HepG2 (cell line): ENCODE results near the gene DDX1. TPM values are rescaled to one million over a fixed set of nuclear protein-coding genes. Genes with fewer than 3 reads are reported as not detected.

Source experiments
- ATAC-seq: fragments of 200-7000 bp; cut with Tn5 transposase; 3 replicates; pipeline ENCODE4 v1.9.1; 2020; ENCODE audit warnings: mild to moderate bottlenecking, moderate library complexity
- BruUV-seq: library from RNA; stranded (reverse); fragments of 400-500 nt; replicated peaks from 2 replicates; lab custom pipeline; 2021; lab: Mats Ljungman, UMichigan
- CTCF ChIA-PET: fragments of 300-600 bp; formaldehyde crosslinking; extraction: SDS; loops from one replicate; lab custom pipeline; 2021; ENCODE audit warnings: low total read pairs, inconsistent platforms, low intra/inter-chr PET ratio; lab: Yijun Ruan, JAX
- POLR2A ChIA-PET: fragments of 350-600 bp; sonication (Branson Sonifier 250); formaldehyde crosslinking; loops from one replicate; lab custom pipeline; 2020; ENCODE audit warnings: antibody characterized with exemption, inconsistent platforms; lab: Yijun Ruan, JAX
- DNase-seq: peaks from one replicate; pipeline ENCODE4 v3.0.0-alpha.2; 2015; ENCODE audit warnings: low spot score
- FAIRE-seq: peaks from 3 replicates; lab custom pipeline; 2011; peaks lifted over from hg19 to GRCh38; lab: Jason Lieb, UNC
- H2AFZ ChIP-seq: one replicate; pipeline ENCODE4 v1.6.1; 2011; ENCODE audit warnings: low read length, inconsistent platforms
- H3K27ac ChIP-seq: fragments of 300-600 bp; 3 replicates; pipeline ENCODE4 v1.8.0; 2011; ENCODE audit warnings: mixed run types, mild to moderate bottlenecking, mixed read lengths, low read length, inconsistent platforms; ENCODE audit not compliant: insufficient read depth; ENCODE audit errors: extremely low read length
- H3K27me3 ChIP-seq, 2 experiments: fragments of 200-600 bp in 1 of 2; 2 replicates in 1 of 2; 3 replicates in 1 of 2; pipeline versions ENCODE4 v1.6.0 to v1.8.0; 2011; ENCODE audit warnings: low read length in 2 of 2, mild to moderate bottlenecking in 2 of 2, moderate library complexity in 2 of 2, inconsistent platforms in 1 of 2; ENCODE audit not compliant: insufficient read depth in 2 of 2, control insufficient read depth in 1 of 2
- H3K36me3 ChIP-seq, 2 experiments: fragments of 200-600 bp in 1 of 2; replicated peaks in 1 of 2; 2 replicates in 1 of 2; 3 replicates in 1 of 2; pipeline versions ENCODE4 v1.5.1 to v1.8.0; 2011; ENCODE audit warnings: low read length in 2 of 2, inconsistent platforms in 1 of 2; ENCODE audit not compliant: insufficient read depth in 2 of 2, control insufficient read depth in 1 of 2
- H3K4me1 ChIP-seq: 2 replicates; pipeline ENCODE4 v1.5.1; 2012; ENCODE audit warnings: low read length, inconsistent platforms; ENCODE audit not compliant: insufficient read depth
- H3K4me2 ChIP-seq: 2 replicates; pipeline ENCODE4 v1.6.0; 2011; ENCODE audit warnings: low read depth, low read length, inconsistent platforms
- H3K4me3 ChIP-seq, 3 experiments: fragments of 200-600 bp in 1 of 3; sonication (generic), shearing (Covaris generic) in 1 of 3; replicated peaks in 1 of 3; 2 replicates each; pipeline ENCODE4 v1.5.1; 2011 to 2016; ENCODE audit warnings: low read length in 3 of 3, inconsistent platforms in 2 of 3, low read depth in 2 of 3, mild to moderate bottlenecking in 2 of 3, control low read depth in 1 of 3, mixed read lengths in 1 of 3; ENCODE audit not compliant: insufficient read depth in 1 of 3
- H3K79me2 ChIP-seq: one replicate; pipeline ENCODE4 v1.6.1; 2011; ENCODE audit warnings: low read length, inconsistent platforms; ENCODE audit not compliant: insufficient read depth
- H3K9ac ChIP-seq: 2 replicates; pipeline ENCODE4 v1.6.0; 2011; ENCODE audit warnings: mild to moderate bottlenecking, low read depth, low read length, inconsistent platforms; ENCODE audit not compliant: insufficient read depth
- H3K9me3 ChIP-seq: 2 replicates; pipeline ENCODE4 v1.5.1; 2012; ENCODE audit warnings: mild to moderate bottlenecking, low read length
- H4K20me1 ChIP-seq: 2 replicates; pipeline ENCODE4 v1.6.0; 2011; ENCODE audit warnings: inconsistent platforms, mild to moderate bottlenecking, low read length, moderate library complexity; ENCODE audit not compliant: insufficient read depth
- ATF1 ChIP-seq: IDR thresholded peaks from 2 replicates; pipeline ENCODE4 v1.6.1; 2016; ENCODE audit warnings: mild to moderate bottlenecking, control low read depth
- CENPX ChIP-seq: sonication (generic); formaldehyde crosslinking; IDR thresholded peaks from 2 replicates; pipeline ENCODE4 v1.9.0; 2021; ENCODE audit warnings: mild to moderate bottlenecking, missing genetic modification reagents, moderate library complexity
- HMG20B ChIP-seq: conservative IDR thresholded peaks from 2 replicates; pipeline ENCODE4 v1.6.1; 2016; ENCODE audit warnings: missing genetic modification reagents, missing compliant biosample characterization
- KDM5A ChIP-seq: fragments of 200-600 bp; sonication (generic); IDR thresholded peaks from 2 replicates; pipeline ENCODE4 v1.7.0; 2018; ENCODE audit warnings: antibody characterized with exemption, mild to moderate bottlenecking, low read length, borderline replicate concordance
- KDM5B ChIP-seq: sonication (generic); formaldehyde crosslinking; IDR thresholded peaks from 2 replicates; pipeline ENCODE4 v1.4.0; 2020; ENCODE audit warnings: missing genetic modification reagents, mild to moderate bottlenecking, borderline replicate concordance
- KLF12 ChIP-seq: sonication (generic); formaldehyde crosslinking; IDR thresholded peaks from 2 replicates; pipeline ENCODE4 v1.4.0; 2020; ENCODE audit warnings: missing genetic modification reagents, borderline replicate concordance
- REPIN1 ChIP-seq: sonication (generic); formaldehyde crosslinking; IDR thresholded peaks from 2 replicates; pipeline ENCODE4 v1.8.0; 2022; ENCODE audit warnings: missing genetic modification reagents, low read depth, mild to moderate bottlenecking, borderline replicate concordance
- TBL1XR1 ChIP-seq: fragments of 150-350 bp; IDR thresholded peaks from 2 replicates; pipeline ENCODE4 v1.6.1; 2014; ENCODE audit warnings: borderline replicate concordance, low read length; ENCODE audit not compliant: partially characterized antibody
- XBP1 ChIP-seq: sonication (generic); formaldehyde crosslinking; IDR thresholded peaks from 2 replicates; pipeline ENCODE4 v1.5.0; 2020; ENCODE audit warnings: missing genetic modification reagents
- XRCC5 ChIP-seq: fragments of 200-400 bp; formaldehyde crosslinking; optimal IDR thresholded peaks from 2 replicates; pipeline ENCODE3; 2017; ENCODE audit warnings: mild to moderate bottlenecking, low read length
- ZNF124 ChIP-seq: sonication (generic); formaldehyde crosslinking; IDR thresholded peaks from 2 replicates; pipeline ENCODE4 v1.4.0; 2020; ENCODE audit warnings: missing genetic modification reagents
- ZNF343 ChIP-seq: sonication (generic); formaldehyde crosslinking; IDR thresholded peaks from 2 replicates; pipeline ENCODE4 v1.4.0; 2020; ENCODE audit warnings: mild to moderate bottlenecking, missing genetic modification reagents
- ZNF510 ChIP-seq: sonication (generic); formaldehyde crosslinking; IDR thresholded peaks from 2 replicates; pipeline ENCODE4 v1.4.0; 2020; ENCODE audit warnings: low read depth, mild to moderate bottlenecking, missing genetic modification reagents
- ZNF720 ChIP-seq: sonication (generic); formaldehyde crosslinking; IDR thresholded peaks from 2 replicates; pipeline ENCODE4 v1.4.0; 2020; ENCODE audit warnings: missing genetic modification reagents
- ZNF784 ChIP-seq: sonication (generic); formaldehyde crosslinking; IDR thresholded peaks from 2 replicates; pipeline ENCODE4 v1.5.1; 2020; ENCODE audit warnings: missing genetic modification reagents, mild to moderate bottlenecking, borderline replicate concordance
- ZNF790 ChIP-seq: sonication (generic); formaldehyde crosslinking; IDR thresholded peaks from 2 replicates; pipeline ENCODE4 v1.8.0; 2022; ENCODE audit warnings: missing genetic modification reagents, mild to moderate bottlenecking, borderline replicate concordance
- in situ Hi-C: cut with HindIII; loops from 2 replicates; pipeline ENCODE4 v1.10.0; 2017; ENCODE audit warnings: low pct_unique_long_range_greater_than_20kb; ENCODE audit not compliant: extremely low pct_ligation_motif_present
- intact Hi-C: fragments of 100-400 bp; cut with micrococcal nuclease; formaldehyde crosslinking; loops from one replicate; pipeline ENCODE4 v1.10.0; 2022; ENCODE audit not compliant: unreplicated experiment
- polyA plus RNA-seq, 8 experiments: library from polyadenylated mRNA; depleted of rRNA in 3 of 8; stranded (reverse) in 7 of 8; unstranded in 1 of 8; fragments of >200 nt; fragmentation: Illumina TruSeq in 4 of 8; extraction: Trizol in 4 of 8; gene quantifications; 2 replicates each; pipeline versions ENCODE4 v1.2.1 to v1.2.3, GENCODE V29; 2011 to 2016; ENCODE audit warnings: low read depth in 4 of 8, missing spikeins in 1 of 8, mixed read lengths in 1 of 8; ENCODE audit not compliant: insufficient read depth in 1 of 8
- total RNA-seq, 5 experiments: library from RNA; depleted of rRNA; stranded (reverse); fragments of >200 nt; fragmentation: Illumina TruSeq; extraction: Trizol; gene quantifications; 2 replicates each; pipeline ENCODE4 v1.2.3, GENCODE V29; 2016; ENCODE audit warnings: low read depth in 1 of 5

DDX1 gene
- total and polyA plus RNA-seq, 2 of the 13 experiments (the other 11 are each of a cell fraction or from before 2014, with no cell fraction given), result 81.6 to 130 TPM

GRCh38 chr2:15671409-15671808, 79.7 kb downstream of the DDX1 start:
- FAIRE-seq (no peak), DNase-seq (no peak), ATAC-seq (no peak)
- no peak overlapping the region for H3K9ac ChIP-seq
- H3K4me1 ChIP-seq, result peaks cover 41% of the 10 kb centered on the region
- H3K27me3 ChIP-seq, result peaks cover 0 to 23% of the 10 kb centered on the region in 2 experiments; a peak in 1 of 5 replicates
- no peaks in the 10 kb centered on the region for H3K79me2 ChIP-seq
- no peaks in the 10 kb centered on the region for H3K36me3 ChIP-seq
- no peak overlapping the region for H3K4me2 ChIP-seq
- no peak for TF ChIP-seq KDM5A
- TF ChIP-seq ZNF784 (CRISPR knock-in tag), result no peak
- TF ChIP-seq XBP1 (CRISPR knock-in tag), result no peak
- no peak for TF ChIP-seq ZNF124
- TF ChIP-seq KDM5B (CRISPR knock-in tag), result no peak
- TF ChIP-seq HMG20B (CRISPR knock-in tag), result no peak
- no peak for TF ChIP-seq TBL1XR1
- TF ChIP-seq ZNF720 (CRISPR knock-in tag), result no peak
- TF ChIP-seq KLF12 (CRISPR knock-in tag), result no peak
- no peak for TF ChIP-seq CENPX
- no peak for TF ChIP-seq ZNF790
- no peak for TF ChIP-seq ATF1 (CRISPR knock-in tag)
- no peak for TF ChIP-seq REPIN1 (CRISPR knock-in tag)
- TF ChIP-seq ZNF343 (CRISPR knock-in tag), result no peak
- no peak for TF ChIP-seq ZNF510 (CRISPR knock-in tag)
- TF ChIP-seq XRCC5, result no peak
- no peak overlapping the region for H2AFZ ChIP-seq
- H3K9me3 ChIP-seq, result no peaks in the 10 kb centered on the region
- POLR2A ChIA-PET, result no interaction called here
- CTCF ChIA-PET, result no interaction called here
- H3K4me3 ChIP-seq, result no peak overlapping the region
- in situ Hi-C loops (no loop called here), intact Hi-C loops (no loop called here)
- BruUV-seq, result no TSS peak
- no peaks in the 10 kb centered on the region for H4K20me1 ChIP-seq
- H3K27ac ChIP-seq, result no peak overlapping the region
